GM12872 (cell line): Measurements from ENCODE around the gene FKBP14.

Source experiments
- CTCF ChIP-seq: IDR thresholded peaks from 3 replicates; pipeline ENCODE4 v1.5.1; 2011; ENCODE audit warnings: low read depth, mild to moderate bottlenecking, low read length, moderate library complexity; ENCODE audit not compliant: insufficient read depth

Gene FKBP14

GRCh38 chr7:30003098-30003497 lies 23.4 kb downstream of the FKBP14 start:
- no peak for TF ChIP-seq CTCF

DNA sequence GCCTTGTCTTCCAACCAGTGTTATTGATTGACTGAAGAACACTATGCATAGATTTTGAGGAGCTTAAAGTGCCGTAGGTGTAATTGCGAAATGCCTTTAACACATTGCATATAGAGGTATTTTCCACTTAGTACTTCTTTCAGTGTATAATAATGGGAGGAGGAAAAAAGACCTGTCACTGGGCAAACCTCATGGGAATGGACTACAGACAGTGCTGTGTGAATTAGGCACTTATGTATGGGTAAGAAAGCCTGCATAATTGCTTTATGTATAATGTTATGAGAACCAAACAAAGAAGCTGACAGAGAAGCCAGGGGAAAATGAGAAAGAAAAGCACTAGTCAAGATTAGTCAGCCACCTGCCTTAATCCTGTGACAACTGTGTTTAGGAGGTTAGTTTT lies 24.5 kb downstream of the FKBP14 start:
- no peak for TF ChIP-seq CTCF

DNA sequence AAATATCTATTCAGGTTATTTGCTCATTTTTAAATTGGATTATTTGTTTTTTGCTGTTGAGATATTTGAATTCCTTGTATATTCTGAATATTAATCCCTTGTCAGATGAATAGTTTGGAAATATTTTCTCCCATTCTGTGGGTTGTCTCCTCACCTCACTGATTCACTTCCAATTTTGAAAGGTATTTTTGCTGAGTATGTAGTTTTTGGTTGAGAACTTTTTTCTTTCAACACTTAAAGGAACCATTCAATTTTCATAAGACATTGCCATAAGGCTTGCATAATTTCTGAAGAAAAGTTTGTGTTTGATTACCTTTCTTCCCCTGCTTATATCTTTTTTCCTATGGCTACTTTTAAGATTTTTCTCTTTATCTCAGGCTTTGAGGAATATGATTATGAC lies 28.0 kb downstream of the FKBP14 start:
- TF ChIP-seq CTCF, result no peak

DNA sequence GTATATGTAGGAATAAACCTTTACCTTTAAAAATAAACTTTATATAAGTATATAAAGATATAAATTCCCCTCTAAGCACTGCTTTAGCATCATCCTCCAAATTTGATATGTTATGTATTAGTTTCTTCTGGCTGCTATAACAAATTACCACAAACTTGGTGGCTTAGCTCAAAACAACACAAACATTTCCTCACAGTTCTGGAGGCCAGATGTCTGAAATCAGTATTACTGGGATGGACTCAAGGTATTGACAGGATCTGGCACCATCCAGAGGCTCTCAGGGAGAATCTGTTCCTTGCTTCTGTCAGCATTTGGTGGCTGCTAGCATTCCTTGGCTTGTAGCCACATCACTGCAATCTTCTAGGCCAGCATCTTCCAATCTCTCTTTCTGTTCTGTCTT lies 30.2 kb downstream of the FKBP14 start:
- TF ChIP-seq CTCF, result no peak

- TF ChIP-seq CTCF, result no peak
Measured at GRCh38 chr7:29995652-29996051, 30.9 kb downstream of the FKBP14 start.

- no peak for TF ChIP-seq CTCF
Measured at GRCh38 chr7:29993140-29993539, 33.4 kb downstream of the FKBP14 start.

DNA sequence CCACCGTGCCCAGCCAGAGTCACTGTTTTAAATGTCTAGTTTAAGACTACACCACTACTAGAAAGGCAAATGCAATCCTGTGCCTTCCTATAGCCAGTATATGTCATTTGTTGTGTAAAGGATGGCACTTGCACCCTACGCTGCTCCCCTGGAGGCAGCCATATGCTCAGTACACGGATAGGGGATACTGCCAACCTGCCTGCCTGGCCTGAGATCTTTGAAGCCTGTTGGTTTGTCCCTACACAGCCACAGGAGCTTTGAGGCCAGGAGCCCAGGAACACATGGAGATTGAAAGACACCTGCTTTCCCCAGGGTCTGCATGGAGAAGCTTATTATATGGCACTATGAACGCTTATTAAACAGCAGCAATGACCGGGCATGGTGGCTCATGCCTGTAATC lies 34.6 kb downstream of the FKBP14 start:
- no peak for TF ChIP-seq CTCF

DNA sequence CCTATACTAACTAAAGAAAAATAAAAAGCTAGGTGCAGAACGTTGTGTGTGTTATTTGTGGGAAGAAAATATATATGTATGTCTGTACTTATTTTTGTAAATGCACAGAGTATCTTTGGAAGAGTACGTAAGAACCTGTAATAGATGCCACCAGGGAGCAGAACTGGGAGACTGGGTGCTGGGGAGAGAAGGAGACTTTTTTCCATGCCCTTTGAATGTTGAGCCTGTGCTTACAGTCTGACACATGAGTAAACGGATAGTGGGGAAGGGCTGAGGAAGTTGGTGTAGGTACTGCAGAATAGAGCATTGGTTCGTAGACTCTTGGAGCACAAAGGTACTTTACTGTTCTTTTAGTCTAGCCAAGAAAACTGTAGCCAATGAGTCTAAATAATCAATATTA lies 35.6 kb downstream of the FKBP14 start:
- no peak for TF ChIP-seq CTCF
